Activated naive CD8-positive, alpha-beta T cell treated with anti-CD3 and anti-CD28 coated beads, Interleukin-2, amount 50 U/mL, for 16 hours (primary cell): Measurements from ENCODE around the gene DNMT3A.
"Not testable (repeated sequence)": the region's sequence is repeated elsewhere in the genome, so short reads cannot be mapped to it uniquely, and the experiment has no call there.

Source experiments
- DNase-seq: peaks from one replicate; pipeline ENCODE4 v3.0.0-alpha.2; 2020; ENCODE audit warnings: low read depth, low spot score

Gene DNMT3A

GRCh38 chr2:25237764-25238163, 104.0 kb downstream of the DNMT3A start:
- no peak for DNase-seq

DNA sequence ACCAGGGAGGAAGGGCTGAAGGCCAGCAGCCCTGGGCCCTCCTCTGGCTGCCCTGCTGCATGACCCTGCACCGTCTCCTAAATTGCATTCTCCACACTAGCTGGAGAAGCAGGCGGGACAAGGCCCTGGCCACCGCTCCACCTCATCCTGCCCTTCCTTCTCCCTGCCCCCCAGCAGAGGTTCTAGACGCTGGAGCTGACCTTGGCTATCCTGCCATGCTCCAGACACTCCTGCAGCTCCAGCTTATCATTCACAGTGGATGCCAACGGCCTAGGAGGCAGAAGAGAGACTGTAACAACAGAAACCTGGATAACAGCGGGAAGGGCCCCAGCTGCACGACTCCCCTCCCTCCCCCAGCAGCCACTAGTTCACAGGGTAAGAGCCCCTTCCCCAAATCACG, 105.0 kb downstream of the DNMT3A start:
- no peak for DNase-seq

DNA sequence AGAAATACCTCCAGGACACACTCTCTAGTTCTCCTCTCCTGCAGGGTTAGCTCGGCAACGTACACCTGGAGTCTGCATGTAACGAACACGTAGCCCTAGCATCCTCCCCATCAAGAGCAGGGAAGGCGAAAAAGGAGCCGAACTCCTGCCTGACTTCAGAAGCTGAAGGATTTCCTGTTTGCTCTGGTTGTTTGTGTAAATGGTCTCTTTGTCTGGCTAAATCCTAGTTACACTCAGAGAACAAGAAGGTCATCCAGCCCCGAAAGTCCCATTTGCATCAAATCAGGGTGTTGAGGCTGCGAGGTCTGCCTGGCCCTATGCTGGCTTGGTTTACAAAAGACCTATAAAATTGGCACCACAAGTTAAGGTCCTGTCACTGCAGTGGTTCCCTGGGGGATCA, 107.0 kb downstream of the DNMT3A start:
- no peak for DNase-seq

- DNase-seq, result no peak
Observed at GRCh38 chr2:25233916-25234605, 107.7 kb downstream of the DNMT3A start.

DNA sequence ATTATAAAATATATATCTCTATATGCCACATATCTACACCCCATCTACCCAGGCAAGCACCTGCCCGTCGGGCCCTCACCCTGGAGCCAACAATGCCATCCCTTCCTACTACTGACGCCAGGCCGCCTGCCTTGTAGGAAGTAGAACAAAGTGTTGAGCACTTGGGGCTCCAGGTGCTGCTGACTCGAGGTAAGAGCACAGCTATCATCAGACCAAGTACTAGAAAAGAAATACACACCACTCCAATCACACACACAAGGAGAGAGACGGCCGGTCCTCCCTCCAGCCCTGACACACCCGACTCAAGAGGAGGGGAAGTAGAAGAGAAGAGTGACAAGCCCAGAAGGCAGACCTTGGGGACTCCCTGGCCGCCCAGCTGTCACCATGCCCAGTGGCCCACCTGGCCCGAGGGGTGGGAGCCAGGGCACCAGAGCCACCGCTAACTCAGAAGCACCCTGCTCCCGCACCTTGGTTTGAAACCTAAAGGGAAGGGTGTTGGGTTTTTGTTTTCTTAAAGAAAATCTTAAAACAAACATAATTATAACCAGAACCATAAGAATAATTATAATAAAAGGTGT, 109.4 kb downstream of the DNMT3A start:
- no peak for DNase-seq

DNA sequence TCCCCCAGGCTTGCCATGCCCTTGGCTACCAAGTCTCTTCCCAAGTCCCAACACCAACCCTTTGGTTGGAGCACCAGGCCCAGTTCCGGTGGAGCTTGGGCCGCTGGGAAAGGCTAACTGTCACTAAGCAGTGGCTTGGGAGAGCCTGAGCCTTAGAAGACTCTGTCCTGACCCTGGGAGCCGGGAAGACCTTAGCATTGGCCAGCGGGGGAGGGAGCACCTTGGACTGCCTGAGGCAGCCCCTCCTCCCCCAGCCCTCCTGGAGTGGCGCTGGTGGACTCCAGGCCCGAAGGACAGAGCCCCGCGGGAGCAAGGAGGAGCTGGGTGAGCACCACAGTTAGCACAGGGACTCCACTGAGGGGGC, 110.8 kb downstream of the DNMT3A start:
- no peak for DNase-seq

- DNase-seq, result no peak
Observed at GRCh38 chr2:25230198-25230947, 111.4 kb downstream of the DNMT3A start.

- no peak for DNase-seq
Observed at GRCh38 chr2:25229279-25230197, 112.2 kb downstream of the DNMT3A start.

GRCh38 chr2:25228848-25229278, 112.9 kb downstream of the DNMT3A start:
- DNase-seq, result no peak

- no peak for DNase-seq
Observed at GRCh38 chr2:25227576-25227975, 114.1 kb downstream of the DNMT3A start.

DNA sequence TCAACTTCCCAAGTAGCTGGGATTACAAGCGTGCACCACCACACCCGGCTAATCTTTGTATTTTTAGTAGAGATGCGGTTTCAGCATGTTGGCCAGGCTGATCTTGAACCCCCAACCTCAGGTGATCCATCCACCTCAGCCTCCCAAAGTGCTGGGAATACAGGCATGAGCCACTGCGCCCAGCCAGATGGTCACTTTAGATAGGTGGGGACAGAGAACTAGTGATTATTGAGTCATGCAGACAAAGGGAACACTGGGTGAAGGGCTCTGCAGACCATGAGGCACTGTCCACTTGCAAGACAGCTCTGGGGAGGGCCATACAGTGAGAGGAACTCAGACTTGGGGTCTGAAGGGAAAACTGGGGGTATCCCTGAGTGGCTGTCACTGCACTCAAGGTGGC, 114.9 kb downstream of the DNMT3A start:
- no peak for DNase-seq

DNA sequence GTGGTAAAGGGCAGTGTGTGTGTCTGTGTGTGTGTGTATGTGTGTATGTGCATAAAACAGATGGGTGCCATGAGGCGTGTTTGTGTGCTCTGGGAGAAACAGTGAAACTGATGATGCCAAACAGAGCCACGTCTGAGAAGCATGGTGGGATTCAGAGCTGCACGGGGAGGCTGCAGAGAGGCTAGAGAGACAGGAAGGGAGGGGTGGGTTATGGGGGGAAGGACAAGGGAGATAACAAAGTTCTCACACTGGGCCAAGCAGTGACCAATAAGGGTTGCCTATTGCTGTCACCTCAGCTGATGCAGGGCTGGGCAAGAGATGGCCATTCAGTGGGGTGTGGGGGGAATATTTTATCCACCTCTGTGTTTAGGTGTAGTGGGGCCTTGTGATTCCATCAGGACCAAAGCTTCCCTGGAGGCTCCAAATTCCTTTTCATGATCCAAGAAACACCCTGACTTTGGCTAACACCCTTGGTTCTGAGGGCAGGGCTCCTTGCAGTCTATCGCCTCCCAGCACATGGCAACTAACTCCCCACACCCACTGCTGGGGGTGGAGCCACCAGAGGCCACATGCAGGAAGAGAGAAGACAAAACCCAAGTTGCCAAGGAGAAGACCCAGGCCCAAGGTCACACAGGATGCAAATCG, 119.1 kb downstream of the DNMT3A start:
- no peak for DNase-seq

GRCh38 chr2:25221579-25221978, 120.1 kb downstream of the DNMT3A start:
- no peak for DNase-seq

DNA sequence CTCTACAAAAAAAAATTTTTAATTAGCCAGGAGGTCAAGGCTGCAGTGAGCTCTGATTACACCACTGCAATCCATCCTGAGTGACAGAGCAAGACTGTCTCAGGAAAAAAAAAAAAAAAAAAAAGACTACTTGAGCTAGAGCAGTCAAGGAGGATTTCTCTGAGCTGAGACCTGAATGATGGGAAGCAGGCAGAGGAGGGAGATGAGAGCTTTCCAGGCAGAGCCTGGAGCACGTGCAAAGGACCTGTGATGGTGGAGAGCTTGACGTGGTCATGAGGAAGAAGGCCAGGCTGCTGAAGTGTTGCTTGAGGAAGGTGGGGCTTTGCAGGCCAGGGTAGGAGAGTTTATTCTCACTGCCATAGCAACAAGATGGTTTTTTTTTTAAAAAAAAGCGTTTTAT, 121.4 kb downstream of the DNMT3A start:
- no peak for DNase-seq

DNA sequence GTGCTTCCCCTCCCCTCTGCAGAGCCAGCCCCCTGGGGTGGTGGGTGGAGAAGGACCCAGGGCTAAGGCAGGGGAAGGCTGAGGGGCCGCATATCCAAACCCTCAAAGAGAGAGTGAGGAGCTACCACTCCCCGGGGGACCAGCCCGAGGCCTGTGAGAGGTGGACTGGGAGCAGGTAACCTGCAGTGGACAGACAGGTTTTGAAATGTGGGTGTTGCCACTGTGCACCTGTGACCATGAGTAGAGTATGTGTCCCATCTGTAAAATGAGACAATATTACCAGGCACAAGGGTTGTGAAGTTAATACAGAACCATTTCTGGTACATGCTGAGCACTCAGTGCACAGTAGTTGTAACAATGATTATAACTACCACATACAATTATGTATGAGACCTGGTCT, 122.1 kb downstream of the DNMT3A start:
- DNase-seq, result no peak

DNA sequence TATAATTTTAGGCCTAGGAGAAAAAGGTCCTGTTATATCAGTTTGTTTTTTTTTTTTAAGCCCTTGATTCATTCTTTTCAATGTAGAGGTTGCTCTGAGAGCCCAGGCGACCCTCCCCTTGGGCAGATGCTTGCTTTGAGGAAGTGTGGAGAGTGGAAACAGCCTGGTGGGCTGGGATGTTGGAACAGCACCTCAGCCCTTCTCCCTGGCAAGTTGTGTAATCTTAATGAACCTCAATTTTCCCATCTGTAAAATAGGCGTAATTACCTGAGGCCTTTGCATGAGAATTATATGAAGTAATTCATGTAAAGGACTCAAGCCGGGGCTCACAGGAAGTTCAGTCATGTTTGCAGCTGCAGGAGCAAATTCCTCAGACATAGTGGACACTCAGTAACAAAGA, 123.6 kb downstream of the DNMT3A start:
- no peak for DNase-seq

DNA sequence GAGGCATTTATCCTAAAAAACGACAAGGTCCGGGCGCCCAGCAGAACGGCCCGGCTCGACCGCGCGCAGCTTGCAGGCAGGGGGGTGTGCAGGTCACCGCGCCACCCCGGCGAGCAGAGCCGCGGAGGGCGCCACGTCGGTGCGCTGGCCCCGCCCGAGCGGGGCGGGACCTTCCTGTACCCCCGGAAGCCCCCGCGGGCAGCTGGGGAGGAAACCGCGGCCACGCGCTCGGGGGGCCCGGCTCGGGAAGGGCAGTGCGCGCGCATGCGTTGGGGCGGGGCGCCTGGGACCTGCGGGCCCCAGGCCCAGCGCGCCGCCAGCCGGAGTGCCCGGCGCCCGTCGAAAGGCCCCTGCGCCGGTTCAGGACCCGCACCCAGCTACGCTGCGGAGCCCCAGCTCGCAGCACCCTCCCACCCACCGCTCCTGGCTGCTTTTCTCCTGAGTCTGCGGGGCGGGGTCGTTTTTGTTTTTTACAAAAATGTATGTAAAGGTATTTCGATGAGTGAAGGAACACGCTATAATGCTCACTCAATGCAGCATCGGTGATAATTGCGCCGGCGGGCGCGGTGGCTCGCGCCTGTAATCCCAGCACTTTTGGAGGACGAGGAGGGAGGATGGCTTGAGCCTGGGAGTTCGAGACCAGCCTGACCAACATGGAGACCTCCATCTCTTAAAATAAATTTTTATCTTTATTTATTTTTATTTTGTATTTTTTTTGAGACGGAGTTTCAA, 125.6 kb downstream of the DNMT3A start:
- DNase-seq, result peak; percentile 73

- no peak for DNase-seq
Observed at GRCh38 chr2:25215232-25215631, 126.5 kb downstream of the DNMT3A start.

- no peak for DNase-seq
Observed at GRCh38 chr2:25213229-25213628, 128.5 kb downstream of the DNMT3A start.

DNA sequence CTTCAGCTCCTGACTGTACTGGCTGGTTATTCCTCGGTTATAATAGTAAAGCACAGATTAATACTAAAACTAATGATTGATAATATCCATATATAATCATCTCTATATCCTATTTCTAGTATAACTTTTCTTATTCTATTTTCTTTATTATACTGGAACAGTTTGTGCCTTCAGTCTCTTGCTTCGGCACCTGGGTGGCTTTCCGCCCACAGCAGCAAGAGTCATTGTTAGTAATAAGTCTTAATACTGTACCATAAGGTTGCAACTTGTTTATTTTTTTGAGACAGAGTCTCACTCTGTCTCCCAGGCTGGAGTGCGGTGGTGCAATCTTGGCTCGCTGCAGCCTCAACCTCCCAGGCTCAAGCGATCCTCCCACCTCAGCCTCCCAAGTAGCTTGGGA, 130.8 kb downstream of the DNMT3A start:
- not testable (repeated sequence) for DNase-seq

GRCh38 chr2:25207078-25207545, 134.6 kb downstream of the DNMT3A start:
- DNase-seq, result no peak
